NCI-H187 (cell line): ENCODE data around the gene SLC2A10.

Source experiments
- DNase-seq, 2 experiments: peaks; one replicate each; lab custom pipeline; 2025; lab: John Stamatoyannopoulos, UW

SLC2A10 gene

GRCh38 chr20:46703435-46703834, 6.0 kb upstream of the SLC2A10 start:
- no peak for DNase-seq

GRCh38 chr20:46704714-46705377, 4.6 kb upstream of the SLC2A10 start:
- no peak for DNase-seq

- no peak for DNase-seq
Observed at GRCh38 chr20:46705378-46705729, 4.1 kb upstream of the SLC2A10 start.

GRCh38 chr20:46706242-46706641, 3.2 kb upstream of the SLC2A10 start:
- DNase-seq = no peak

- no peak for DNase-seq
Observed at GRCh38 chr20:46708172-46708860, 1.1 kb upstream of the SLC2A10 start.

GRCh38 chr20:46709055-46709458, 392 bp upstream of the SLC2A10 start:
- DNase-seq = no peak

GRCh38 chr20:46710153-46710913, 884 bp downstream of the SLC2A10 start:
- no peak for DNase-seq

- DNase-seq = no peak
Observed at GRCh38 chr20:46712056-46712636, 2.7 kb downstream of the SLC2A10 start.

- DNase-seq = no peak
Observed at GRCh38 chr20:46713957-46714834, 4.7 kb downstream of the SLC2A10 start.

GRCh38 chr20:46715292-46715756, 5.9 kb downstream of the SLC2A10 start:
- DNase-seq = no peak

- DNase-seq = no peak
Observed at GRCh38 chr20:46717818-46718541, 8.5 kb downstream of the SLC2A10 start.

GRCh38 chr20:46720019-46720418, 10.6 kb downstream of the SLC2A10 start:
- no peak for DNase-seq

GRCh38 chr20:46720776-46721425, 11.5 kb downstream of the SLC2A10 start:
- DNase-seq = no peak

- no peak for DNase-seq
Observed at GRCh38 chr20:46721476-46721875, 12.0 kb downstream of the SLC2A10 start.

- DNase-seq = no peak
Observed at GRCh38 chr20:46722450-46722849, 13.0 kb downstream of the SLC2A10 start.

- DNase-seq = no peak
Observed at GRCh38 chr20:46723039-46723438, 13.6 kb downstream of the SLC2A10 start.

GRCh38 chr20:46724343-46724959, 15.0 kb downstream of the SLC2A10 start:
- no peak for DNase-seq

GRCh38 chr20:46725186-46726165, 16.0 kb downstream of the SLC2A10 start:
- no peak for DNase-seq

GRCh38 chr20:46731770-46732169, 22.3 kb downstream of the SLC2A10 start:
- no peak for DNase-seq
